ENCODE measurements around the gene TMEM63B.

- TF ChIP-seq LEF1 (IDR thresholded peaks at IDR 0.05; ENCODE audit: borderline replicate concordance) (no peak), SUZ12 (IDR thresholded peaks at IDR 0.05) (no peak), ARNT (IDR thresholded peaks at IDR 0.05) (no peak), SP1 (IDR thresholded peaks at IDR 0.05) (no peak), CTBP1 (IDR thresholded peaks at IDR 0.05; ENCODE audit: borderline replicate concordance) (no peak), FOXM1 (IDR thresholded peaks at IDR 0.05; ENCODE audit: borderline replicate concordance) (no peak), ZNF384 (IDR thresholded peaks at IDR 0.05) (no peak)
Measured at GRCh38 chr6:44129841-44130322, 2.5 kb downstream of the TMEM63B start.
